Keratinocyte (primary cell): ENCODE results near the gene SERPINA4. TPM values are rescaled to one million over a fixed set of nuclear protein-coding genes. Genes with fewer than 3 reads are reported as not detected.

Source experiments
- DNase-seq: peaks from one replicate; pipeline ENCODE4 v3.0.0-alpha.2; 2011; ENCODE audit warnings: low read depth, missing footprints, low spot score
- FAIRE-seq: peaks from 2 replicates; lab custom pipeline; 2011; peaks lifted over from hg19 to GRCh38; lab: Jason Lieb, UNC
- H2AFZ ChIP-seq: 2 replicates; pipeline ENCODE4 v1.6.0; 2012; ENCODE audit warnings: low read length, control low read depth, inconsistent platforms; ENCODE audit not compliant: control insufficient read depth
- H3K27ac ChIP-seq: 2 replicates; pipeline ENCODE4 v1.5.1; 2011; ENCODE audit warnings: low read length; ENCODE audit not compliant: control insufficient read depth, insufficient read depth
- H3K27me3 ChIP-seq: 3 replicates; pipeline ENCODE4 v1.6.0; 2011; ENCODE audit warnings: low read length; ENCODE audit not compliant: control insufficient read depth, insufficient read depth; ENCODE audit errors: extremely low read depth
- H3K36me3 ChIP-seq, 2 experiments: 2 replicates in 1 of 2; 3 replicates in 1 of 2; pipeline ENCODE4 v1.5.1; 2011; ENCODE audit warnings: low read length in 2 of 2, mild to moderate bottlenecking in 1 of 2; ENCODE audit not compliant: control insufficient read depth in 2 of 2, insufficient read depth in 2 of 2; ENCODE audit errors: extremely low read depth in 1 of 2
- H3K4me1 ChIP-seq: 3 replicates; pipeline ENCODE4 v1.5.1; 2011; ENCODE audit warnings: low read length; ENCODE audit not compliant: control insufficient read depth, insufficient read depth; ENCODE audit errors: extremely low read depth
- H3K4me2 ChIP-seq: 3 replicates; pipeline ENCODE4 v1.6.0; 2011; ENCODE audit warnings: low read depth, low read length; ENCODE audit not compliant: control insufficient read depth, insufficient read depth; ENCODE audit errors: extremely low read depth
- H3K4me3 ChIP-seq, 3 experiments: fragments of 200-600 bp in 1 of 3; sonication (generic) in 1 of 3; 2 replicates in 2 of 3; 3 replicates in 1 of 3; pipeline ENCODE4 v1.5.1; 2011 to 2016; ENCODE audit warnings: low read length in 3 of 3, mild to moderate bottlenecking in 3 of 3, control low read depth in 2 of 3, inconsistent platforms in 1 of 3, low read depth in 1 of 3, mixed read lengths in 1 of 3, mixed run types in 1 of 3, moderate library complexity in 1 of 3; ENCODE audit not compliant: control insufficient read depth in 2 of 3, insufficient read depth in 2 of 3; ENCODE audit errors: extremely low read depth in 1 of 3
- H3K79me2 ChIP-seq: 2 replicates; pipeline ENCODE4 v1.6.0; 2012; ENCODE audit warnings: low read length; ENCODE audit not compliant: control insufficient read depth, insufficient read depth
- H3K9ac ChIP-seq: 3 replicates; pipeline ENCODE4 v1.6.0; 2011; ENCODE audit warnings: low read length; ENCODE audit not compliant: control insufficient read depth, insufficient read depth; ENCODE audit errors: extremely low read depth
- H3K9me1 ChIP-seq: 3 replicates; pipeline ENCODE4 v1.6.0; 2011; ENCODE audit warnings: low read length; ENCODE audit not compliant: control insufficient read depth, insufficient read depth; ENCODE audit errors: extremely low read depth
- H3K9me3 ChIP-seq: 2 replicates; pipeline ENCODE4 v1.5.1; 2012; ENCODE audit warnings: low read depth, low read length; ENCODE audit not compliant: control insufficient read depth
- H4K20me1 ChIP-seq: 3 replicates; pipeline ENCODE4 v1.6.0; 2011; ENCODE audit warnings: low read length; ENCODE audit not compliant: control insufficient read depth, insufficient read depth; ENCODE audit errors: extremely low read depth
- EZH2 ChIP-seq: IDR thresholded peaks from one replicate; pipeline ENCODE4 v1.6.1; 2012; ENCODE audit warnings: inconsistent platforms, mild to moderate bottlenecking, low read length, moderate library complexity
- dilution Hi-C: fragments of 300-500 bp; cut with MboI; formaldehyde crosslinking; loops from one replicate; pipeline ENCODE4 v1.7.0; 2020; ENCODE audit warnings: low sequenced_read_pairs; ENCODE audit not compliant: extremely low pct_ligation_motif_present
- polyA plus RNA-seq, 5 experiments: library from polyadenylated mRNA; depleted of rRNA in 3 of 5; stranded (reverse) in 3 of 5; stranded (forward) in 1 of 5; unstranded in 1 of 5; fragments of >200 nt; gene quantifications; 1 replicate in 1 of 5; 2 replicates in 3 of 5; 3 replicates in 1 of 5; pipeline versions ENCODE4 v1.2.1 to v1.2.3, GENCODE V29; 2011 to 2012; ENCODE audit warnings: missing spikeins in 2 of 5, low read depth in 1 of 5, low replicate concordance in 1 of 5
- TF ChIP-seq, protein P1 (sequence below), 3 experiments: IDR thresholded peaks in 1 of 3; conservative IDR thresholded peaks in 1 of 3; optimal IDR thresholded peaks in 1 of 3; 2 replicates in 2 of 3; 3 replicates in 1 of 3; pipeline versions ENCODE3 to v1.5.1; 2011; ENCODE audit warnings: low read length in 3 of 3, mild to moderate bottlenecking in 3 of 3, moderate library complexity in 2 of 3, control low read depth in 1 of 3, inconsistent platforms in 1 of 3; ENCODE audit not compliant: insufficient read depth in 2 of 3; ENCODE audit errors: extremely low read depth in 1 of 3

The SERPINA4 gene
- polyA plus RNA-seq, 1 donor (not counting 4 experiments of a cell fraction or from before 2014, with no cell fraction given) = not detected

DNA sequence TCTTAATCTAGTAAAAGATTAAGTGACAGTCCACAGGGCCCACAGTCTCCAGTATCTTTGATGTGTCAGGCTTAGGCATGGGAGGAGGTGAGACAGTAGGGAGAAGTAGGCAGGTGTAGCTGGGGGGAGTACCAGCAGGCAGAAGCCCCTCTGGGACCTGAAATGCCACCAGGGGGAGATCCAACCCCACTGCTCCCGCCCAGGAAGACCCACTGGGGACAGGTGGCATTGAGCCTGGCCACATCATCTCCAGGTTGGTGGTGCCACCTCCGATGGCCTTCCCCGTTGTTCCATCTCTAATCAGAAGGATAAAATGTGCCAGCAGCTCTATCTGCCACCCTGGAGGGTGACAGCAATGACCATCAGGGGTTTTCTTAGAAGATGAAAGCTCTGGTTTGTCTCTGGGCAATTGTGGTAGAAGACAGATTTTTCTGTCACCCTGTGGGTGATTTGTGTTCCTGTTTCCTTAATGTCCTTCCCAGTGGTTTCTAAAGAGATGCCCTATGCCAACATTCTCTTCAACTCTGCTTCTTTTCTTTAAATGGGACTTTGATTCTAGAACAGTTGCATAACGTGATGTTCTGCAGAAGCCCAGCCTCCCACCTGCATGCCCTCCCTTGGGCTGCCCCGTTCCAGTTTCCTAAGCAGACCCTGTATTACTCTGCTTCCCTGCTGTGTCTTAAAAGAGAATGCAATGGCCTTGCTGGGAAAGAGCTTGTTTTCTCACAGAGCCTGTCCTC is 39.7 kb upstream of the SERPINA4 start:
- H3K4me2 ChIP-seq = no peak overlapping the region
- no peaks in the 10 kb centered on the region for H3K9me1 ChIP-seq
- peaks cover 4% of the 10 kb centered on the region for H3K9me3 ChIP-seq
- H2AFZ ChIP-seq = no peak overlapping the region
- no peaks in the 10 kb centered on the region for H3K36me3 ChIP-seq
- FAIRE-seq (no peak), DNase-seq (no peak)
- no peak overlapping the region for H3K27ac ChIP-seq
- no peaks in the 10 kb centered on the region for H4K20me1 ChIP-seq
- H3K79me2 ChIP-seq = no peaks in the 10 kb centered on the region
- TF ChIP-seq EZH2 = no peak
- TF ChIP-seq, protein P1, sequence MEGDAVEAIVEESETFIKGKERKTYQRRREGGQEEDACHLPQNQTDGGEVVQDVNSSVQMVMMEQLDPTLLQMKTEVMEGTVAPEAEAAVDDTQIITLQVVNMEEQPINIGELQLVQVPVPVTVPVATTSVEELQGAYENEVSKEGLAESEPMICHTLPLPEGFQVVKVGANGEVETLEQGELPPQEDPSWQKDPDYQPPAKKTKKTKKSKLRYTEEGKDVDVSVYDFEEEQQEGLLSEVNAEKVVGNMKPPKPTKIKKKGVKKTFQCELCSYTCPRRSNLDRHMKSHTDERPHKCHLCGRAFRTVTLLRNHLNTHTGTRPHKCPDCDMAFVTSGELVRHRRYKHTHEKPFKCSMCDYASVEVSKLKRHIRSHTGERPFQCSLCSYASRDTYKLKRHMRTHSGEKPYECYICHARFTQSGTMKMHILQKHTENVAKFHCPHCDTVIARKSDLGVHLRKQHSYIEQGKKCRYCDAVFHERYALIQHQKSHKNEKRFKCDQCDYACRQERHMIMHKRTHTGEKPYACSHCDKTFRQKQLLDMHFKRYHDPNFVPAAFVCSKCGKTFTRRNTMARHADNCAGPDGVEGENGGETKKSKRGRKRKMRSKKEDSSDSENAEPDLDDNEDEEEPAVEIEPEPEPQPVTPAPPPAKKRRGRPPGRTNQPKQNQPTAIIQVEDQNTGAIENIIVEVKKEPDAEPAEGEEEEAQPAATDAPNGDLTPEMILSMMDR (optimal IDR thresholded peaks at IDR 0.05 in 1 of 3, IDR thresholded peaks at IDR 0.05 in 1 of 3, conservative IDR thresholded peaks at IDR 0.05 in 1 of 3; ENCODE audit: extremely low read depth in 1 of 3, insufficient read depth in 2 of 3, low read length in 3 of 3) = no peak
- H3K4me3 ChIP-seq = no peak overlapping the region
- H3K4me1 ChIP-seq = no peaks in the 10 kb centered on the region
- dilution Hi-C loops = no loop called here
- peaks cover 13% of the 10 kb centered on the region for H3K27me3 ChIP-seq
- no peak overlapping the region for H3K9ac ChIP-seq

DNA sequence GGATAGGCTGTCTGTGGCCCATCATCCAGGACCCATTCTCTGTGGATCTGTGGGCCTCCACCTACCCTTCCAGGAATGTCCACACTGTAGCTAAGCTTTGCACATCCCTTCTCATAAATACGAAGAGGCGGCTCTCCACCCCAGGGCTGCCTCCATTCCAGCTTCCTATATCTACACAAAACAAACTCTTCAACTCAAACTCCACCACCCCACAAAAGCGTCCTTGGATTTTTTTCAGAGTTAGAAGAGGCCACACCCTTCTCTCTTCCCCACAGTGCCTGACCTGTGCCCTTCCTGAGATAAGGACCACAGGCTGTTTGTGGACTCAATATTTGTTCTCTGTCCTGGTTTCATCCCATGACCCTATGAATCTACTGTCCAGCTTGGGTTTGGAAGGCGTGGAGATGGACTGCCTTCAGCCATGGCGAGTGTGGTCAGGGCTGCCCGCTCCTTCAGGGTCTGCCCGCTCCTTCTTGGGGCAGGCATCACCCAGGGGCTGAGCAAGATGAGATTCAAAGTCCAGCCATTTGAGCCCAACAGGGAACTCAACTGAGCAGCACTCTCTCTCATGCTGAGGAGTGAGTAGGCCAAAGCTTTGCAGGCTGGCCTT is 39.0 kb upstream of the SERPINA4 start:
- Histone ChIP-seq H3K4me3 (no peak overlapping the region), H3K4me2 (no peak overlapping the region), H3K36me3 (no peaks in the 10 kb centered on the region), H3K79me2 (no peaks in the 10 kb centered on the region), H3K4me1 (no peaks in the 10 kb centered on the region), H4K20me1 (no peaks in the 10 kb centered on the region), H2AFZ (no peak overlapping the region), H3K9ac (no peak overlapping the region), H3K9me1 (no peaks in the 10 kb centered on the region), H3K27ac (no peak overlapping the region), H3K9me3 (peaks cover 4% of the 10 kb centered on the region), H3K27me3 (peaks cover 9% of the 10 kb centered on the region)
- no peak for DNase-seq
- no peak for FAIRE-seq
- TF ChIP-seq, protein P1 (optimal IDR thresholded peaks at IDR 0.05 in 1 of 3, IDR thresholded peaks at IDR 0.05 in 1 of 3, conservative IDR thresholded peaks at IDR 0.05 in 1 of 3; ENCODE audit: extremely low read depth in 1 of 3, insufficient read depth in 2 of 3, low read length in 3 of 3) = no peak
- no peak for TF ChIP-seq EZH2
- dilution Hi-C loops = no loop called here
